Measurements from ENCODE around the gene ACSL6. TPM values are rescaled to one million over a fixed set of nuclear protein-coding genes. Genes with fewer than 3 reads are reported as not detected.

Gene ACSL6
- total RNA-seq, 2 experiments from 2014 or later = 3.3 to 4.7 TPM

GRCh38 chr5:131993676-131994075 lies 17.8 kb downstream of the ACSL6 start:
- H3K4me1 Mint-ChIP-seq (ENCODE audit: low read depth) = peaks cover 5% of the 10 kb centered on the region
- no peaks in the 10 kb centered on the region for H3K9me3 Mint-ChIP-seq
- CTCF ChIA-PET = interaction anchor here (3.2 kb wide), 1 partner anchor 14 kb away, joined by 14 read pairs; no protein-coding TSS in a partner anchor
- H3K27ac Mint-ChIP-seq = no peak overlapping the region
- DNase-seq (no peak), ATAC-seq (no peak)
- POLR2A ChIA-PET = no interaction called here
- no peaks in the 10 kb centered on the region for H3K36me3 Mint-ChIP-seq (ENCODE audit: low read depth)
- H3K27me3 Mint-ChIP-seq = no peaks in the 10 kb centered on the region
- H3K4me3 Mint-ChIP-seq = no peak overlapping the region
- intact Hi-C loops (cut with micrococcal nuclease) = no loop called here
- TF ChIP-seq, protein P1, sequence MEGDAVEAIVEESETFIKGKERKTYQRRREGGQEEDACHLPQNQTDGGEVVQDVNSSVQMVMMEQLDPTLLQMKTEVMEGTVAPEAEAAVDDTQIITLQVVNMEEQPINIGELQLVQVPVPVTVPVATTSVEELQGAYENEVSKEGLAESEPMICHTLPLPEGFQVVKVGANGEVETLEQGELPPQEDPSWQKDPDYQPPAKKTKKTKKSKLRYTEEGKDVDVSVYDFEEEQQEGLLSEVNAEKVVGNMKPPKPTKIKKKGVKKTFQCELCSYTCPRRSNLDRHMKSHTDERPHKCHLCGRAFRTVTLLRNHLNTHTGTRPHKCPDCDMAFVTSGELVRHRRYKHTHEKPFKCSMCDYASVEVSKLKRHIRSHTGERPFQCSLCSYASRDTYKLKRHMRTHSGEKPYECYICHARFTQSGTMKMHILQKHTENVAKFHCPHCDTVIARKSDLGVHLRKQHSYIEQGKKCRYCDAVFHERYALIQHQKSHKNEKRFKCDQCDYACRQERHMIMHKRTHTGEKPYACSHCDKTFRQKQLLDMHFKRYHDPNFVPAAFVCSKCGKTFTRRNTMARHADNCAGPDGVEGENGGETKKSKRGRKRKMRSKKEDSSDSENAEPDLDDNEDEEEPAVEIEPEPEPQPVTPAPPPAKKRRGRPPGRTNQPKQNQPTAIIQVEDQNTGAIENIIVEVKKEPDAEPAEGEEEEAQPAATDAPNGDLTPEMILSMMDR (IDR thresholded peaks at IDR 0.05) = no peak

GRCh38 chr5:131992370-131992769 lies 19.1 kb downstream of the ACSL6 start:
- Mint-ChIP-seq H3K27me3 (no peaks in the 10 kb centered on the region), H3K4me3 (no peak overlapping the region), H3K4me1 (ENCODE audit: low read depth) (peaks cover 3% of the 10 kb centered on the region), H3K27ac (no peak overlapping the region), H3K9me3 (no peaks in the 10 kb centered on the region), H3K36me3 (ENCODE audit: low read depth) (no peaks in the 10 kb centered on the region)
- TF ChIP-seq, protein P1 (IDR thresholded peaks at IDR 0.05) = no peak
- intact Hi-C loops (cut with micrococcal nuclease) = no loop called here
- ChIA-PET POLR2A (interaction anchor here (0.6 kb wide), 1 partner anchor 1894 kb away, joined by 3 read pairs; no protein-coding TSS in a partner anchor), CTCF (interaction anchor here (1.8 to 3.2 kb wide), 2 partner anchors 15 to 403 kb away, joined by 5 to 14 read pairs; no protein-coding TSS in a partner anchor)
- ATAC-seq (no peak), DNase-seq (no peak)

DNA sequence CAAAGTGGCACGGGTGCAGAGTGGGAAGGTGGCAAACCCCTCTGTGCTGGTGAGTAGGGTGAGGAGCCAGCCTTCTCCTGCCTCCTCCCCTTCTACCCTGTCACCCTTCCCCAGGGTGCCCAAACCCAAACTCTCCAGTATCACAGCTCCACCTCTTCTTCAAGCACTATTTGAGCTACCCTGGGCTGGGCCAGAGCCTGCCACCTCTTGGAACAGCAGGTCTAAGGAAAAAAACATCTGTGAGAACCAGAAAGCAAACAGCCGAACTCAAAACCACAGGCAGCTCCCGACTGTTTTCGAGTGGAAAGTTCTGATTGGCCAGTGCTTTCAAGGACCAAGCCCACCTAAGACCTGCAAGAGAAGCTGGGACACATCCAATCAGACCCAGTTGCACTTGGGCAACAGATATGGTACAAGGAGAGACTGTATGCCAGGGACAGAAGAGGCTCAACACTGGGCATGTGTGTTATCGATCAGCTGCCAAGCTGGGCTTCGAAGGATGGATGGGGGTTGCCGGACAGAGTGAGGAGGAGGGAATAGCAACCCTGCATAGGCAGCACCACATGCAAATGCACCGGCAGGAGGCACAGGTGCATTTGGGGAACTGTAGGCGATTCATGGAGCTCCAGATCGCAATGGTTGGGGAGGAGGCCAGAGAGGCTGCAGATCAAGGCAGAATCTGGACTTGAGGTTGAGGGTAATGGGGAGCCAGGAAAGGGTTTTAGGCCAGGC lies 19.7 kb downstream of the ACSL6 start:
- ChIA-PET POLR2A (no interaction called here), CTCF (interaction anchor here (1.8 to 3.2 kb wide), 2 partner anchors 16 to 402 kb away, joined by 5 to 14 read pairs; no protein-coding TSS in a partner anchor)
- H3K36me3 Mint-ChIP-seq (ENCODE audit: low read depth) = no peaks in the 10 kb centered on the region
- no peak overlapping the region for H3K27ac Mint-ChIP-seq
- ATAC-seq = no peak
- no peaks in the 10 kb centered on the region for H3K9me3 Mint-ChIP-seq
- H3K4me3 Mint-ChIP-seq = no peak overlapping the region
- intact Hi-C loops (cut with micrococcal nuclease) = no loop called here
- no peak for DNase-seq
- H3K4me1 Mint-ChIP-seq (ENCODE audit: low read depth) = peaks cover 2% of the 10 kb centered on the region
- TF ChIP-seq, protein P1 (IDR thresholded peaks at IDR 0.05) = no peak
- no peaks in the 10 kb centered on the region for H3K27me3 Mint-ChIP-seq

DNA sequence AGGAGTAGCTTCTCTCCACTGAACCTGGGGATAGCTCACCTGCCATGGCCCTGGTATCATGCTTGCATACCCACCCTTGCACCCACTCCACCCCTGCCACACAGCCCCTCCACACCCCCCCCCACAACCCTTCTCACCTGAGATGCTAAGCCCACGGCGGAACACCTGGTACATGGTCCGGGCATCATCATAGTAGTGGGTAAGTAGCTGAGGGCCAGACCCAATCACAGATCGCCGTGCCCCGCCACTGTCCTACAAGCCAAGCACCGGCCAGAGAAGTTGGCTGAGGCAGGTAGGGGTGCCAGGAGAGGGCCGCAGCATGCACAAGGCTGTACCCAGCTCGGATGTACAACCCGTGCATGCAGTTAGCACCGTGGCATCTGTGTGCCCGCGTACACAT lies 20.7 kb downstream of the ACSL6 start:
- intact Hi-C loops (cut with micrococcal nuclease) = no loop called here
- Mint-ChIP-seq H3K4me1 (ENCODE audit: low read depth) (no peaks in the 10 kb centered on the region), H3K27me3 (no peaks in the 10 kb centered on the region), H3K27ac (no peak overlapping the region), H3K4me3 (no peak overlapping the region), H3K9me3 (no peaks in the 10 kb centered on the region), H3K36me3 (ENCODE audit: low read depth) (no peaks in the 10 kb centered on the region)
- TF ChIP-seq, protein P1 (IDR thresholded peaks at IDR 0.05) = no peak
- CTCF ChIA-PET = interaction anchor here (0.6 kb wide), 1 partner anchor 39 kb away, joined by 3 read pairs; no protein-coding TSS in a partner anchor
- POLR2A ChIA-PET = interaction anchor here (0.7 kb wide), 1 partner anchor 840 kb away, joined by 3 read pairs; no protein-coding TSS in a partner anchor
- DNase-seq (no peak), ATAC-seq (no peak)

GRCh38 chr5:131988601-131989000 lies 22.9 kb downstream of the ACSL6 start:
- no peak for DNase-seq
- Mint-ChIP-seq H3K27me3 (no peaks in the 10 kb centered on the region), H3K4me1 (ENCODE audit: low read depth) (no peaks in the 10 kb centered on the region), H3K36me3 (ENCODE audit: low read depth) (no peaks in the 10 kb centered on the region), H3K4me3 (no peak overlapping the region), H3K27ac (no peak overlapping the region), H3K9me3 (no peaks in the 10 kb centered on the region)
- intact Hi-C loops (cut with micrococcal nuclease) = no loop called here
- POLR2A ChIA-PET = interaction anchor here (2.0 kb wide), 1 partner anchor 11 kb away, joined by 4 read pairs; no protein-coding TSS in a partner anchor
- no peak for ATAC-seq
- TF ChIP-seq, protein P1 (IDR thresholded peaks at IDR 0.05) = no peak
- CTCF ChIA-PET = interaction anchor here (2.3 kb wide), 1 partner anchor 19 kb away, joined by 5 read pairs; no protein-coding TSS in a partner anchor

Measured in activated CD8-positive, alpha-beta T cell treated with anti-CD3 and anti-CD28 coated beads for 36 hours (primary cell).